Measurements from ENCODE around the gene TCF19. TPM values are rescaled to one million over a fixed set of nuclear protein-coding genes. Genes with fewer than 3 reads are reported as not detected.
"Not testable (repeated sequence)": the region's sequence is repeated elsewhere in the genome, so short reads cannot be mapped to it uniquely, and the experiment has no call there.

Gene TCF19
- total RNA-seq, 1 donor, result 46.3 TPM

DNA sequence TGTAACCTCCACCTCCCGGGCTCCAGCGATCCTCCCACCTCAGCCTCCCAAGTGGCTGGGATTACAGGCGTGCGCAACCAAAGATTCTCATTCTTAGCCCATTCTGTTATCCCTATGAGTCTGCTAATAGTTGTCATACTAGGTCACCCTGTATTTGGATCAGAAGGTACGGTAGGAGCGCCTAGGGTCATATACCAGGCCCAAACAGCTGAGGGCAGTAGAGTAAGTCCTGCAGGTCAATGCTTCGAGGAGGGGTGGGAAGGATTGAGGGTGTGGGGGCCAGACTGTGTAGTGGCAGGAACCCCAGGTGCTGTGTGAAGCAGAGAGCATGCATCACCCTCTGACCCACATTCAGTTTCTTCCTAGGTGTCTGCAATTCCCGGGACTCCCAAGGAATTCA is 34.8 kb downstream of the TCF19 start:
- H3K4me3 ChIP-seq (ENCODE audit: low read depth, low read length), result no peak overlapping the region

DNA sequence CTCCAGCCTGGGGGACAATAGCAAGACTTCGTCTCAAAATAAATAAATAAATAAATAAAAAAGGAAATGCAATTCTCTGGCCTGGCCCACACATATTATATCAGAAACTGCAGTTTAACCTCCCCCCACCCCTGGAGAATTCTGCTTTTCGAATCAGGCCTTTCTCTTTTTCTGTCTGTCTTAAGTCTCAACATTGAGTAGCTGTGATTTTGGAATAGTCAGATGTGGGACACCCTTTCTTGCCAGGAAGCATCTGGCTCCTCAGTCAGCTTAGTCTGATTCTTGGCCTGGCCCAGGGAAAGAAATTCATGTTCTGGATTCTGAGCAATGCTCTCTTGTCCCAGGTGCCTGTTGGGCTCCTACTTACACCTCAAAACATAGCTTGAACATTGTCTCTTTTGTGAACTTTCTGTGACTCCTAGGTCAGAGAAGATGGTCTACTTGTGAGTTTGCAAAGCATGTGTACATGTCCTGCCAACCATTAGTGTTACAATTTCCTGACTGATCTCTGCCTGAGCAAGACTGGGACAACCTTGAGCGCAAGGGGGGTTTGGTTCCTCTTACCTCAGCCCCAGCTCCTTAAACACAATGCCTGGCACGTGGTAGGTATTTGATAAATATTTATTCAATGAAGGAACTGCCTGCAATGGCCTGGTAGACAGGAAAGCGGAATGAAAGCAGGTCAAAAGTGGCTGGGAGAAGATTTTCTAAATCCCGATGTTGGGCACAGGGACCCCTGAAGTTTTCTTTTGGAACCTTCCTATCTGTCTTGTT is 35.9 kb downstream of the TCF19 start:
- no peak overlapping the region for H3K4me3 ChIP-seq (ENCODE audit: low read depth, low read length)
- TF ChIP-seq, protein P1, sequence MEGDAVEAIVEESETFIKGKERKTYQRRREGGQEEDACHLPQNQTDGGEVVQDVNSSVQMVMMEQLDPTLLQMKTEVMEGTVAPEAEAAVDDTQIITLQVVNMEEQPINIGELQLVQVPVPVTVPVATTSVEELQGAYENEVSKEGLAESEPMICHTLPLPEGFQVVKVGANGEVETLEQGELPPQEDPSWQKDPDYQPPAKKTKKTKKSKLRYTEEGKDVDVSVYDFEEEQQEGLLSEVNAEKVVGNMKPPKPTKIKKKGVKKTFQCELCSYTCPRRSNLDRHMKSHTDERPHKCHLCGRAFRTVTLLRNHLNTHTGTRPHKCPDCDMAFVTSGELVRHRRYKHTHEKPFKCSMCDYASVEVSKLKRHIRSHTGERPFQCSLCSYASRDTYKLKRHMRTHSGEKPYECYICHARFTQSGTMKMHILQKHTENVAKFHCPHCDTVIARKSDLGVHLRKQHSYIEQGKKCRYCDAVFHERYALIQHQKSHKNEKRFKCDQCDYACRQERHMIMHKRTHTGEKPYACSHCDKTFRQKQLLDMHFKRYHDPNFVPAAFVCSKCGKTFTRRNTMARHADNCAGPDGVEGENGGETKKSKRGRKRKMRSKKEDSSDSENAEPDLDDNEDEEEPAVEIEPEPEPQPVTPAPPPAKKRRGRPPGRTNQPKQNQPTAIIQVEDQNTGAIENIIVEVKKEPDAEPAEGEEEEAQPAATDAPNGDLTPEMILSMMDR (IDR thresholded peaks at IDR 0.05; ENCODE audit: insufficient read depth, low read length), result no peak
- no peak for DNase-seq (ENCODE audit: low read depth)

More for the DNA sequence above, 34.8 kb downstream of the TCF19 start:
- DNase-seq (ENCODE audit: low read depth), result no peak
- TF ChIP-seq, protein P1 (IDR thresholded peaks at IDR 0.05; ENCODE audit: insufficient read depth, low read length), result no peak

DNA sequence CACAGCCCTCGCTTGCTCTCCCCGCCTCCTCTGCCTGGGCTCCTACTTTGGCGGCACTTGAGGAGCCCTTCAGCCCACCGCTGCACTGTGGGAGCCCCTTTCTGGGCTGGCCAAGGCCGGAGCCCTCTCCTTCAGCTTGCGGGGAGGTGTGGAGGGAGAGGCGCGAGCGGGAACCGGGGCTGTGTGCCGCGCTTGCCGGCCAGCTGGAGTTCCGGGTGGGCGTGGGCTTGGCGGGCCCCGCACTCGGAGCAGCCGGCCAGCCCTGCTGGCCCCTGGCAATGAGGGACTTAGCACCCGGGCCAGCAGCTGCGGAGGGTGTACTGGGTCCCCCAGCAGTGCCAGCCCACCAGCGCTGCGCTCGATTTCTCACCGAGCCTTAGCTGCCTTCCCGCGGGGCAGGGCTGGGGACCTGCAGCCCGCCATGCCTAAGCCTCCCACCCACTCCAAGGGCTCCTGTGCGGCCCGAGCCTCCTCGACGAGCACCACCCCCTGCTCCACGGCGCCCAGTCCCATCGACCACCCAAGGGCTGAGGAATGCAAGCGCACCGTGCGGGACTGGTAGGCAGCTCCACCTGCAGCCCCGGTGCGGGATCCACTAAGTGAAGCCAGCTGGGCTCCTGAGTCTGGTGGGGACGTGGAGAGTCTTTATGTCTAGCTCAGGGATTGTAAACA is 37.1 kb downstream of the TCF19 start:
- not testable (repeated sequence) for H3K4me3 ChIP-seq (ENCODE audit: low read depth, low read length); DNase-seq (ENCODE audit: low read depth)

DNA sequence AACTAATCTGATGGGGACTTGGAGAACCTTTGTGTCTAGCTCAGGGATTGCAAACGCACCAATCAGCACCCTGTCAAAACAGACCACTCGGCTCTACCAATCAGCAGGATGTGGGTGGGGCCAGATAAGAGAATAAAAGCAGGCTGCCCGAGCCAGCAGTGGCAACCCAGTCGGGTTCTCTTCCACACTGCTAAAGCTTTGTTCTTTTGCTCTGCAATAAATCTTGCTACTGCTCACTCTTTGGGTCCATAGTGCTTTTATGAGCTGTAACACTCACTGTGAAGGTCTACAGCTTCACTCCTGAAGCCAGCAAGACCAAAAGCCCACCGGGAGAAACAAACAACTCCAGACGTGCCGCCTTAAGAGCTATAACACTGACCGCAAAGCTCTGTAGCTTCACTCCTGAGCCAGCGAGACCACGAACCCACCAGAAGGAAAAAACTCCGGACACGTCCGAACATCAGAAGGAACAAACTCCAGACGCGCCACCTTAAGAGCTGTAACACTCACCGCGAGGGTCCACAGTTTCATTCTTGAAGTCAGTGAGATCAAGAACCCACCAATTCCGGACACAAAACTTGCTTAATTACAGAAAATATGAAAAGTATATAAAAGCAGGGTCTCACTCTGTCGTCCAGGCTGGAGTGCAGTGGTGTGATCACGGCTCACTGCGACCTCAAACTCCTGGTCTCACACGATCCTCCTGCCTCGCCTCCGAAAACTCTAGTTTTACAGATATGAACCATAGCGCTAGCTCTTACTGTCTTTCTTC is 38.0 kb downstream of the TCF19 start:
- not testable (repeated sequence) for DNase-seq (ENCODE audit: low read depth)
- peak overlapping the region; percentile 78 for H3K4me3 ChIP-seq (ENCODE audit: low read depth, low read length)

DNA sequence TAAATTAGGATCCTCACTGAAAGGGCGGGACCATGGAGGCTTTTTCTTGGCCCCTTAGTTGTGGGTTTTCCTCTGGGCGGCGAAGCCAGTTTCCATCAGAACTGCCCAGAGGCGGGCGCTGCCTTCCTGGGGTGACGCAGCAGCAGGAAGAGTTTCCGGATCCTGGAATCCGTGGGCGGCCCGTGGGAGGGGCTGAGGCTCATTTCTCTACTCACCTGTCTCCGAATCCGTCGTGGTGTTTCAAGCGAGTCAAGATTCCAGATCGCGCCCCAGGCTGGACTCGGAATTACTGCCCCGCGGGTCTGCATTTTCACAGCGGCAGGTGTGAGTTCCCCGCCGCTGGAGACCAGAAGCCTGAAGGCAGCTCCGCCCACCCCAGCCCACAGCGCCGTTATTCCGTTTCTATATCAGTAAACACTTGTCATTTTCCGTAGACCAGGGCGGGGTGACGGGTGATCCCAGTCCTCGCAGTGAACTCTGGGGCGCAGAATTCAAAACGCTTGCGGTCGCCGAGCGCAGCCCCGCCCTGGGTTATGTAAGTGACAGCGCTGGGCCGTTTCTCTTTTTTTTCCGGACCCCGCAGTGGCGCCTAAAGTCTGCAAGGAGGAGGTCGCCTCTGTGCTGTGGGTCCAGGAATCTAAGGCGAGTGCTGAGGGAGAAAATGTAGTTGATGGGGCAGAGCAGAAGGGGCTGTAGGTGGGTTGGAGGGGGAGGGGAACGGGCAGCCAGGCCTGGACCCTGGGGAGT is 39.3 kb downstream of the TCF19 start:
- TF ChIP-seq, protein P1 (IDR thresholded peaks at IDR 0.05; ENCODE audit: insufficient read depth, low read length), result no peak
- peak; percentile 72 for DNase-seq (ENCODE audit: low read depth)
- peak overlapping the region; percentile 78 for H3K4me3 ChIP-seq (ENCODE audit: low read depth, low read length)

DNA sequence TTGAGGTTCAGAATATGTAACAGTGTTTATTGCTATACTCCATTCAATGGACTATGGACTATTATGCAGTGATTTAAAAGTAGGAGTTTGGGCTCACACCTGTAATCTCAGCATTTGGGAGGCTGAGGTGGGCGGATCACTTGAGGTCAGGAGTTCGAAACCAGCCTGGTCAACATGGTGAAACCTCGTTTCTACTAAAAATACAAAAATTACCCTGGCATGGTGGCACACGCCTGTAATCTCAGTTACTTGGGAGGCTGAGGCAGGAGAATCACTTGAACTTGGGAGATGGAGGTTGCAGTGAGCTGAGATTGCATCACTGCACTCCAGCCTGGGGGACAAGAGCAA is 40.7 kb downstream of the TCF19 start:
- not testable (repeated sequence) for DNase-seq (ENCODE audit: low read depth)

DNA sequence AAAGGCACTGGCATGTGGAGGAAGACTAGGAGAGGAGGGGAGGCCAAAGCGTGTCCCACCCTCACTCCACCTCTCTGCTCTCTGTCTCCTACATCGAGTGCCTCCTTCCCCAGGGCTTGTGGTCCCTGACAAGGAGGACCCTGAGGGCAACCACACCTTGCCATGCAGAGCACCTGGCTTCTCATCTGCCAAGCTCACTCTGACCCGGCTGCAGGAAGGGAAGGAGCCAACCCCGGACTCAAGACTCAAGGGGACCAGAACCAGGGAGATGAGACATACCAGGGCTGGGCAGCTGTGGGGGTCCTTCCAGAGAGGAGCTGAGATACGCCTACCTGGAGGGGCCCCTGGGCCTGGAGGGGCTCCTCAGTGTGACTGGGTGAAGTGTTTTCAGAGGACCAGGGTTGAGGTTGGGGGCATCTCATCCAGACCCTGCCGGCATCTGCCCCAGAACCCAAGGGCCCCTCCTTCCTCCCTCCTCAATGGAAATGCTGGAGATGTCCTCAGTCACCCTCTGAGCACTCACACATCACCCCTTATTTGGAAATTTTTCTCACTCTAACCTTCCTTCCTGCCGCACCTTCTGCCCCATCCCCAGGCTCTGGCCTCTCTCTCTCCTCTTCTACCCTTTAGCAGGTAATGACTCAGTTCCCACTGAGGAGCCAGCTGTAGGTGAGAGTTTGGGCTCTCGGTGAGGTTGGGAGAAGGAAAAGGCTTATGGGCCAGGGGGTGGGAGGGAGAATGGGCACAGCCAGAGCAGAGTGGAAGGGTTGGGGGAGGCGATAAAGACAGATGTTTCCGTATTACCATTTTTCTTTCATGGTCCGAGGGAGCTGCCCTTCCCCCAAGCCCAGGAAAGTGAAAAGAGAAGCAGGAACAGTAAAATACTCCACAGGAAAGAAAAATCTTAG is 44.1 kb downstream of the TCF19 start:
- DNase-seq (ENCODE audit: low read depth), result no peak
- no peak overlapping the region for H3K4me3 ChIP-seq (ENCODE audit: low read depth, low read length)
- TF ChIP-seq, protein P1 (IDR thresholded peaks at IDR 0.05; ENCODE audit: insufficient read depth, low read length), result no peak

More for the DNA sequence above, 40.7 kb downstream of the TCF19 start:
- not testable (repeated sequence) for H3K4me3 ChIP-seq (ENCODE audit: low read depth, low read length)

Measured in fibroblast of the aortic adventitia (primary cell).